Raji (cell line): ENCODE measurements around the gene PIK3R6.

ENCODE experiments used
- POLR2A ChIP-seq: IDR thresholded peaks from 2 replicates; pipeline ENCODE4 v1.6.1; 2011; ENCODE audit warnings: low read depth, low read length, control low read depth; ENCODE audit not compliant: insufficient read depth

The PIK3R6 gene

GRCh38 chr17:8806253-8806925 lies 61.1 kb downstream of the PIK3R6 start:
- no peak for TF ChIP-seq POLR2A

- no peak for TF ChIP-seq POLR2A
Observed at GRCh38 chr17:8803531-8804420, 63.7 kb downstream of the PIK3R6 start.

GRCh38 chr17:8801135-8801840 lies 66.2 kb downstream of the PIK3R6 start:
- TF ChIP-seq POLR2A = no peak

- no peak for TF ChIP-seq POLR2A
Observed at GRCh38 chr17:8800656-8801055, 66.8 kb downstream of the PIK3R6 start.

- TF ChIP-seq POLR2A = no peak
Observed at GRCh38 chr17:8799570-8800212, 67.8 kb downstream of the PIK3R6 start.

GRCh38 chr17:8798846-8799569 lies 68.5 kb downstream of the PIK3R6 start, which contains the start of gene MFSD6L:
Gene MFSD6L (minus strand): TSS chr17:8799365. CDS start chr17:8799120, 245 bp downstream.
- TF ChIP-seq POLR2A = no peak

- no peak for TF ChIP-seq POLR2A
Observed at GRCh38 chr17:8798176-8798845, 69.2 kb downstream of the PIK3R6 start.

GRCh38 chr17:8797621-8798175 lies 69.8 kb downstream of the PIK3R6 start:
- TF ChIP-seq POLR2A = no peak

- no peak for TF ChIP-seq POLR2A
Observed at GRCh38 chr17:8794636-8795035, 72.8 kb downstream of the PIK3R6 start.

GRCh38 chr17:8793649-8794048 lies 73.8 kb downstream of the PIK3R6 start:
- TF ChIP-seq POLR2A = no peak

- TF ChIP-seq POLR2A = no peak
Observed at GRCh38 chr17:8792646-8793045, 74.8 kb downstream of the PIK3R6 start.

GRCh38 chr17:8791910-8792270 lies 75.6 kb downstream of the PIK3R6 start:
- TF ChIP-seq POLR2A = no peak

- TF ChIP-seq POLR2A = no peak
Observed at GRCh38 chr17:8791248-8791909, 76.1 kb downstream of the PIK3R6 start.
